ENCODE measurements around the gene CFAP161.

- TF ChIP-seq SIN3A (IDR thresholded peaks at IDR 0.05; ENCODE audit: borderline replicate concordance, low read depth, low read length) (no peak), ZBTB4 (CRISPR knock-in tag; IDR thresholded peaks at IDR 0.05; ENCODE audit: borderline replicate concordance) (no peak), CTCF (CRISPR knock-in tag; IDR thresholded peaks at IDR 0.05) (no peak), GLI4 (CRISPR knock-in tag; IDR thresholded peaks at IDR 0.05; ENCODE audit: borderline replicate concordance) (no peak), SP1 (IDR thresholded peaks at IDR 0.05) (no peak), SP1 (CRISPR knock-in tag; IDR thresholded peaks at IDR 0.05) (no peak), ZBTB7A (CRISPR knock-in tag; IDR thresholded peaks at IDR 0.05) (no peak), ZNF101 (CRISPR knock-in tag; IDR thresholded peaks at IDR 0.05; ENCODE audit: borderline replicate concordance, low read depth) (no peak), UBTF (CRISPR knock-in tag; IDR thresholded peaks at IDR 0.05) (no peak), FOXA3 (CRISPR knock-in tag; IDR thresholded peaks at IDR 0.05) (no peak), THAP7 (CRISPR knock-in tag; IDR thresholded peaks at IDR 0.05) (no peak), ZNF652 (CRISPR knock-in tag; IDR thresholded peaks at IDR 0.05; ENCODE audit: borderline replicate concordance, low read depth) (no peak), HNRNPL (IDR thresholded peaks at IDR 0.05; ENCODE audit: low read depth, low read length) (no peak)
These were observed 14.0 kb upstream of the CFAP161 start for GRCh38 chr15:81120069-81120468.

Data from HepG2 (cell line).